Adrenal gland (tissue), 5 donors: ENCODE measurements around the gene NLRP9.

Experiments used
- CTCF ChIP-seq, 6 experiments: fragments of 450-650 bp in 4 of 6; fragments of 200-600 bp in 2 of 6; sonication (generic) in 1 of 6; IDR thresholded peaks; 1 replicate in 5 of 6; 2 replicates in 1 of 6; pipeline versions ENCODE4 v1.5.1 to v1.8.0; 2016 to 2021; ENCODE audit warnings: antibody characterized with exemption in 6 of 6, mild to moderate bottlenecking in 2 of 6, moderate library complexity in 1 of 6
- POLR2A ChIP-seq, 2 donors: fragments of 450-650 bp; IDR thresholded peaks; one replicate each; pipeline ENCODE4 v1.6.1; 2017; ENCODE audit warnings: antibody characterized with exemption in 2 of 2, mild to moderate bottlenecking in 2 of 2, moderate library complexity in 1 of 2
- donor health status: DM: no; HTN: no; CAD: no.

GRCh38 chr19:55712804-55713631 is 25.2 kb downstream of the NLRP9 start:
- TF ChIP-seq POLR2A (IDR thresholded peaks at IDR 0.05) (no peak), CTCF (IDR thresholded peaks at IDR 0.05) (no peak)
